Measurements from ENCODE around the gene PTPRT. TPM values are rescaled to one million over a fixed set of nuclear protein-coding genes. Genes with fewer than 3 reads are reported as not detected.

Gene PTPRT
- total RNA-seq, 1 experiment from 2014 or later = not detected

GRCh38 chr20:42461965-42462593 is 727.6 kb downstream of the PTPRT start:
- Histone ChIP-seq H3K9me3 (ENCODE audit: control insufficient read depth in 1 of 2, insufficient read depth in 1 of 2, low read depth in 1 of 2, low read length in 2 of 2) (peaks cover 5 to 39% of the 10 kb centered on the region in 2 experiments; a peak in 2 of 4 replicates), H3K9ac (ENCODE audit: low read length) (no peak overlapping the region), H2AFZ (ENCODE audit: low read depth, low read length, poor library complexity, severe bottlenecking) (no peak overlapping the region), H3K4me1 (ENCODE audit: control insufficient read depth in 1 of 2, insufficient read depth in 2 of 2, low read length in 2 of 2) (no peaks in the 10 kb centered on the region), H3K4me2 (ENCODE audit: low read length) (no peak overlapping the region), H3K36me3 (ENCODE audit: control insufficient read depth in 1 of 2, insufficient read depth in 2 of 2, low read length in 2 of 2) (no peaks in the 10 kb centered on the region), H3K27me3 (ENCODE audit: insufficient read depth, low read length) (no peaks in the 10 kb centered on the region), H3K79me2 (ENCODE audit: insufficient read depth, low read length) (no peaks in the 10 kb centered on the region), H4K20me1 (ENCODE audit: insufficient read depth) (no peaks in the 10 kb centered on the region), H3K27ac (ENCODE audit: low read depth, low read length) (no peak overlapping the region), H3K9me2 (ENCODE audit: insufficient read depth) (no peaks in the 10 kb centered on the region), H3K4me3 (replicated peaks in 1 of 2; ENCODE audit: low read depth in 1 of 2, low read length in 2 of 2) (no peak overlapping the region)
- CTCF ChIA-PET = no interaction called here
- RAD21 ChIA-PET (ENCODE audit: low non-redundant PET in 1 of 2, low total read pairs in 2 of 2, uncharacterized antibody in 2 of 2, unreplicated experiment in 2 of 2) = no interaction called here
- intact Hi-C loops (cut with micrococcal nuclease) = no loop called here
- DNase-seq (ENCODE audit: low read depth, low spot score) (no peak), ATAC-seq (no peak)
- TF ChIP-seq POLR2A (IDR thresholded peaks at IDR 0.05; ENCODE audit: borderline replicate concordance, extremely low read depth, insufficient read depth, insufficient read length) (no peak), SRF (IDR thresholded peaks at IDR 0.05; ENCODE audit: low read depth) (no peak), FOSL1 (IDR thresholded peaks at IDR 0.05; ENCODE audit: low read depth) (no peak), ATF3 (IDR thresholded peaks at IDR 0.05) (no peak)
- BruUV-seq (replicated peaks) = no TSS peak
- POLR2A ChIA-PET = no interaction called here

GRCh38 chr20:42461291-42461690 is 728.4 kb downstream of the PTPRT start:
- DNase-seq (ENCODE audit: low read depth, low spot score) = no peak
- H3K36me3 ChIP-seq (ENCODE audit: control insufficient read depth in 1 of 2, insufficient read depth in 2 of 2, low read length in 2 of 2) = no peaks in the 10 kb centered on the region
- H4K20me1 ChIP-seq (ENCODE audit: insufficient read depth) = no peaks in the 10 kb centered on the region
- ChIA-PET POLR2A (no interaction called here), CTCF (no interaction called here), RAD21 (ENCODE audit: low non-redundant PET in 1 of 2, low total read pairs in 2 of 2, uncharacterized antibody in 2 of 2, unreplicated experiment in 2 of 2) (no interaction called here)
- H3K79me2 ChIP-seq (ENCODE audit: insufficient read depth, low read length) = no peaks in the 10 kb centered on the region
- H3K9me3 ChIP-seq (ENCODE audit: control insufficient read depth in 1 of 2, insufficient read depth in 1 of 2, low read depth in 1 of 2, low read length in 2 of 2) = peaks cover 5 to 34% of the 10 kb centered on the region in 2 experiments; a peak in 2 of 4 replicates
- no TSS peak for BruUV-seq (replicated peaks)
- no peak overlapping the region for H3K27ac ChIP-seq (ENCODE audit: low read depth, low read length)
- H3K9ac ChIP-seq (ENCODE audit: low read length) = no peak overlapping the region
- H3K4me2 ChIP-seq (ENCODE audit: low read length) = no peak overlapping the region
- no peak for ATAC-seq
- no peaks in the 10 kb centered on the region for H3K9me2 ChIP-seq (ENCODE audit: insufficient read depth)
- H3K4me1 ChIP-seq (ENCODE audit: control insufficient read depth in 1 of 2, insufficient read depth in 2 of 2, low read length in 2 of 2) = no peaks in the 10 kb centered on the region
- H2AFZ ChIP-seq (ENCODE audit: low read depth, low read length, poor library complexity, severe bottlenecking) = no peak overlapping the region
- no peaks in the 10 kb centered on the region for H3K27me3 ChIP-seq (ENCODE audit: insufficient read depth, low read length)
- TF ChIP-seq ZFX (IDR thresholded peaks at IDR 0.05) (no peak), EZH2 (IDR thresholded peaks at IDR 0.05) (no peak), EGR1 (IDR thresholded peaks at IDR 0.05; ENCODE audit: low read depth) (no peak), MAX (IDR thresholded peaks at IDR 0.05) (no peak), ELF1 (IDR thresholded peaks at IDR 0.05; ENCODE audit: borderline replicate concordance, low read depth) (no peak), CEBPB (IDR thresholded peaks at IDR 0.05; ENCODE audit: low read depth) (no peak), CTCF (IDR thresholded peaks at IDR 0.05 in 2 of 3, conservative IDR thresholded peaks at IDR 0.05 in 1 of 3; ENCODE audit: borderline replicate concordance in 1 of 3, insufficient read depth in 1 of 3, low read depth in 2 of 3, low read length in 2 of 3) (no peak), FOSL1 (IDR thresholded peaks at IDR 0.05; ENCODE audit: low read depth) (no peak)
- intact Hi-C loops (cut with micrococcal nuclease) = no loop called here
- no peak overlapping the region for H3K4me3 ChIP-seq (replicated peaks in 1 of 2; ENCODE audit: low read depth in 1 of 2, low read length in 2 of 2)

All from HCT116 (cell line).